RWPE2 (cell line): ENCODE measurements around the gene DSE.

ENCODE experiments used
- ATAC-seq: fragments of 200-7000 bp; cut with Tn5 transposase; 3 replicates; pipeline ENCODE4 v1.9.1; 2021; ENCODE audit warnings: low read depth
- DNase-seq: peaks from one replicate; pipeline ENCODE4 v3.0.0-alpha.2; 2020; ENCODE audit warnings: low spot score
- H3K27ac ChIP-seq: fragments of 450-650 bp; 2 replicates; pipeline ENCODE4 v1.5.1; 2017; ENCODE audit warnings: mild to moderate bottlenecking; ENCODE audit not compliant: poor library complexity, severe bottlenecking
- H3K27me3 ChIP-seq: fragments of 250-450 bp; sonication (Bioruptor Pico); 2 replicates; pipeline ENCODE4 v1.5.1; 2021; ENCODE audit warnings: mild to moderate bottlenecking, moderate library complexity; ENCODE audit not compliant: insufficient read depth, poor library complexity, severe bottlenecking
- H3K36me3 ChIP-seq: fragments of 250-450 bp; sonication (Bioruptor Pico); 2 replicates; pipeline ENCODE4 v1.5.1; 2020; ENCODE audit warnings: low read depth, mild to moderate bottlenecking, moderate library complexity
- H3K4me1 ChIP-seq: fragments of 250-450 bp; sonication (Bioruptor Pico); 2 replicates; pipeline ENCODE4 v1.5.1; 2021; ENCODE audit warnings: mild to moderate bottlenecking, moderate library complexity; ENCODE audit not compliant: insufficient read depth, poor library complexity, severe bottlenecking
- H3K4me3 ChIP-seq: fragments of 250-450 bp; sonication (Bioruptor Pico); 2 replicates; pipeline ENCODE4 v1.5.1; 2021; ENCODE audit warnings: mild to moderate bottlenecking, moderate library complexity; ENCODE audit not compliant: severe bottlenecking
- H3K9me3 ChIP-seq: fragments of 250-450 bp; sonication (Bioruptor Pico); 2 replicates; pipeline ENCODE4 v1.5.1; 2021; ENCODE audit warnings: mild to moderate bottlenecking, moderate library complexity; ENCODE audit not compliant: severe bottlenecking
- TF ChIP-seq, protein P1 (sequence below): fragments of 450-650 bp; IDR thresholded peaks from one replicate; pipeline ENCODE4 v1.5.1; 2017; ENCODE audit warnings: mild to moderate bottlenecking, moderate library complexity; ENCODE audit not compliant: poor library complexity, severe bottlenecking

DSE gene

DNA sequence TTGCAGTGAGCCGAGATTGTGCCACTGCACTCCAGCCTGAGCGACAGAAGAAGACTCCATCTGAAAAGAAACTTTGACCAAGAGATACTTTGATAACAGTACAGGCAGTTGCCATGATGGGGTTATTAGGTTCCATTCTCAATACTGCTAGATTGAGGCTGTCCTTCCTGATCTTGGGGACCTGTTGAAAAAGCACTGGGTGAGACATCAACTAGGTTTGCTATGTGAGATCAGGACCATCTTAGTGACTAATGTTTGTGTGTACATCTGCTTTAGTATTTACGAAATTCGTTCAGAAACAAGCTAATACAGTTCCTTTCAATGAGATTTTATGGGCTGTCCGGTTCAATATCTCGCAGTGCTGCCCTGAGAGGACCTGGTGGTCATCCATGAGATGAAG is 2.6 kb downstream of the DSE start:
- DNase-seq (no peak), ATAC-seq (no peak)
- Histone ChIP-seq H3K27me3 (no peaks in the 10 kb centered on the region), H3K9me3 (no peaks in the 10 kb centered on the region), H3K4me3 (no peak overlapping the region), H3K27ac (peak overlapping the region; percentile 91), H3K36me3 (peaks cover 22% of the 10 kb centered on the region), H3K4me1 (peaks cover 65% of the 10 kb centered on the region)
- TF ChIP-seq, protein P1, sequence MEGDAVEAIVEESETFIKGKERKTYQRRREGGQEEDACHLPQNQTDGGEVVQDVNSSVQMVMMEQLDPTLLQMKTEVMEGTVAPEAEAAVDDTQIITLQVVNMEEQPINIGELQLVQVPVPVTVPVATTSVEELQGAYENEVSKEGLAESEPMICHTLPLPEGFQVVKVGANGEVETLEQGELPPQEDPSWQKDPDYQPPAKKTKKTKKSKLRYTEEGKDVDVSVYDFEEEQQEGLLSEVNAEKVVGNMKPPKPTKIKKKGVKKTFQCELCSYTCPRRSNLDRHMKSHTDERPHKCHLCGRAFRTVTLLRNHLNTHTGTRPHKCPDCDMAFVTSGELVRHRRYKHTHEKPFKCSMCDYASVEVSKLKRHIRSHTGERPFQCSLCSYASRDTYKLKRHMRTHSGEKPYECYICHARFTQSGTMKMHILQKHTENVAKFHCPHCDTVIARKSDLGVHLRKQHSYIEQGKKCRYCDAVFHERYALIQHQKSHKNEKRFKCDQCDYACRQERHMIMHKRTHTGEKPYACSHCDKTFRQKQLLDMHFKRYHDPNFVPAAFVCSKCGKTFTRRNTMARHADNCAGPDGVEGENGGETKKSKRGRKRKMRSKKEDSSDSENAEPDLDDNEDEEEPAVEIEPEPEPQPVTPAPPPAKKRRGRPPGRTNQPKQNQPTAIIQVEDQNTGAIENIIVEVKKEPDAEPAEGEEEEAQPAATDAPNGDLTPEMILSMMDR: no peak

DNA sequence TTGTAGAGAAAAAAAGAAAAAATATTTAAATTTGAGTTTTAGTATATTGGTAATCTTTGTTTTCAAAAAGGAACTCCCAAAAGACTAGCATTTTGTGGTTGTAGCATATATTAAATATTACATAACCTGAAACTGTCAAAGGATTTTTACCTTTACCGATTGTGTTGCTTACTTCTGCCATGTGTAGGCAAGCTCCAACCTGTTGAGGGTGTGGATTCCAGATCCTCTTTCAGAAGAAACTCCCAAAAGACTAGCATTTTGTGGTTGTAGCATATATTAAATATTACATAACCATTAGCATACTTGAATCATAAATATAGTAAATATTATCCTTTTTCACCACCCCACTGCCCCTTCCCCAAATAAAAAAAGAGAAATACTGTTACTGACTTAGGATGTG is 3.2 kb downstream of the DSE start:
- 0 out of 3 replicates have a peak, but pooled peaks have one; percentile 7 for ATAC-seq
- DNase-seq: no peak
- Histone ChIP-seq H3K27me3 (no peaks in the 10 kb centered on the region), H3K27ac (peak overlapping the region; percentile 91), H3K4me1 (peaks cover 68% of the 10 kb centered on the region), H3K36me3 (peaks cover 28% of the 10 kb centered on the region), H3K9me3 (no peaks in the 10 kb centered on the region), H3K4me3 (no peak overlapping the region)
- TF ChIP-seq, protein P1: no peak

DNA sequence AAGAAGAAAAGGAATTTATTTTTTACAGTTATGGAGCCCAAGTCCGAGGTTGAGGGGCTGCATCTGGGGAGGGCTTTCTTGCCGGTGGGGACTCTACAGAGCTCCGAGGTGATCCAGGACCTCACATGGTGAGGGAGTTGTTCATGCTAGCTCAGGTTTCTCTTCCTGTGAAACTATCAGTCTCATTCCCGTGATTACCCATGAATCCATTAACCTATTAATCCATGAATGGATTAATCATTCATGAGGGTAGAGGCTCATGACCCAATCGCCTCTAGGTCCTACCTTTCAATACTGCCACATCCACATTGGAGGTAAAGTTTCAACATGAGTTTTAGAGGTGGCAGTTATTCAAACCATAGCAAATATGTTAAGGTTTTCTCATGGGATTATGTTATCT is 3.8 kb downstream of the DSE start:
- ATAC-seq (no peak), DNase-seq (no peak)
- H3K36me3 ChIP-seq: peaks cover 28% of the 10 kb centered on the region
- peaks cover 72% of the 10 kb centered on the region for H3K4me1 ChIP-seq
- no peak overlapping the region for H3K4me3 ChIP-seq
- TF ChIP-seq, protein P1: no peak
- no peaks in the 10 kb centered on the region for H3K9me3 ChIP-seq
- H3K27ac ChIP-seq: peak overlapping the region; percentile 91
- no peaks in the 10 kb centered on the region for H3K27me3 ChIP-seq

DNA sequence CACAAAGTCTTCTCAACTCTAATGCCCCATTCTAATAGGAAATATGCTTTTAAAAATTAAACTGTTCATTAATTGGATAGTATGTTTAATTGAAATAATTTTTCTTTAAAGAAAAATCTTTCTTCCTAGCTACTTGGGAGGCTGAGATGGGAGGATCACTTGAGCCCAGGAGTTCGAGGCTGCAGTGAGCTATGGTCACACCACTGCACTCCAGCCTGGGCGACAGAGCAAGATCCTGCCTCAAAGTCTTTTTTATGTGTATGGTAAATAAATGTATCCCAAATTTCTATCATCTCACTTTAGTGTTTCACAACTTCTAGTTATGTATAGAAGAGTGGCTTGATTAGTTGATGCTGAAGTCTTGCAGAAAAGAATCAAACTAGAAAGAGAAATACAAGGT is 4.5 kb downstream of the DSE start:
- TF ChIP-seq, protein P1: no peak
- Histone ChIP-seq H3K27me3 (no peaks in the 10 kb centered on the region), H3K9me3 (no peaks in the 10 kb centered on the region)

DNA sequence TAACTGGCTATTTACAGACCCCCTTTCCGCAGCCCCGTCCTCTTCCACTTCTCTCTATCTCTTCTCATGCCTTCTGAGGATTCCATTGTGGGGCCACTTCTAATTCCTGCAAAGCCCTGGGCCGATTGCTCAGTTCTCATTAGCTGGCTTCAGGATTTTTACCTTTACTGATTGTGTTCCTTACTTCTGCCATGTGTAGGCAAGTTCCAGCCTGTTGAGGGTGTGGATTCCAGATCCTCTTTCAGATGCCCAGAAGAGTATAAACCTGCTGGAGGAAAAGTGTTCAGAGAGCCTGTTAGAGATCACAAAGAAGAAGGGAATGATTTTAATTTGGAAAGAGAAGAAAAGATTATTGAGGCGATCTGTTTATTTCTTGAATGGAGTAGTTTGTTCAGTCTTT is 5.4 kb downstream of the DSE start:
- H3K4me3 ChIP-seq: no peak overlapping the region
- H3K27me3 ChIP-seq: no peaks in the 10 kb centered on the region
- DNase-seq (no peak), ATAC-seq (peak; percentile 61)
- H3K36me3 ChIP-seq: peaks cover 33% of the 10 kb centered on the region
- no peaks in the 10 kb centered on the region for H3K9me3 ChIP-seq
- H3K4me1 ChIP-seq: peaks cover 83% of the 10 kb centered on the region
- H3K27ac ChIP-seq: peak overlapping the region; percentile 91
- TF ChIP-seq, protein P1: no peak

More for the DNA sequence above, 4.5 kb downstream of the DSE start:
- ATAC-seq: no peak
- Histone ChIP-seq H3K36me3 (peaks cover 28% of the 10 kb centered on the region), H3K4me3 (no peak overlapping the region), H3K27ac (peak overlapping the region; percentile 91), H3K4me1 (peaks cover 75% of the 10 kb centered on the region)
- no peak for DNase-seq
